DMS153 (cell line): ENCODE measurements around the gene TBC1D2B.

Experiments
- DNase-seq: peaks from one replicate; lab custom pipeline; 2025; lab: John Stamatoyannopoulos, UW

The TBC1D2B gene

DNA sequence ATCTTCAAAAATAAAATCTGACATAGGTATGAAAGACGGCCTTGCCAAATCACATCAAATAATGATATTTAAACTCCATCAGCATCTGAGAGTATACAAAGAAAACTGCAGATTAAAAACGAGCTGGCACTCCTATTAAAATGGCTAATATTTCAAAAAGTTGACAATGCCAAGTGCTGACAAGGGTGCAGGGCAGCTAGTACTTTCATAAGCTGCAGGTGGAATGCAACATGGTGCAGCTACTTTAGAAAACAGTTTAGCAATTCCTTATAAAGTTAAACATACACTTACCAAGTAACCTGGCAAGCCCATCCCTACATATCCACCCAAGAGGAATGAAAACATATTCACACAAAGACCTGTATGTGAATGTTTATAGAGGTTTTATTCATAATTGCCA, 23.0 kb downstream of the TBC1D2B start:
- no peak for DNase-seq

DNA sequence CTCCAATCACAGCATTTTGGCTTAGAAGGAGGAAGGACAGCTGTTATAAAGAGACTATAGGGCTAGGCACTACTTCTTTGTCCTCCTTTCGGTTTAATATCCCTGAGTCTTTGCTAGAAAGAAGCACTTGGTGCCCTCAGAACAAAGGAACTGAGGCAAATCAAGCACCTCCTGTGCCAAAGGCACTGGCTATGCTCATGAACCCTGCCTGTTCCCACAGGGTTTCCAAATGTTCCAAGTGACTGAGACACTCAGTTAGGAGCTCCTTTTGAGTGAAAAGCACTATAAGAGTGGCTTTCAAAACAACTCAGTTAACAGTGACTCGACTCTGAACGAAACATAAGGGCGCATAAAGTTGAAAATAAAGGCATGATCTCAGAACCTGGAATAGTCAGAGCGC, 25.0 kb downstream of the TBC1D2B start:
- DNase-seq: no peak

DNA sequence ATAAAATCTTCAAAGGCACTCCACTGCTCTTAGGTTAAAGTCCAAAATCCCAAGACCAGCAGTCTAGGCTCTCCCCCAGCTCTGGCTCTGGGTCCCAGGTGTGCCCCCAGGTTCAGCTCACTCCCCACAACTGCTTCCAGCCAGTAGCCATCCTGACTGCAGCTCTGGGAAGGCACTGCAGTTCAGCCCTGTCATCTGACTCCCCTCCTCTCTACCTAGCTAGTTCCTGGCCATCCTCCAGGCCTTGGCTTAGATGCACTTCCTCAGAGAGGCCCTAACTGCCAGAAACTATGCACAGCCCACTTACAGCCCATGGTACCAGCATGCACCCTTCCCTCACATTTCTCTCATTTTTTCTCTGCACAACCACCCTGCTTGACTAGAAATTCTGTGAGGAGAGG, 25.5 kb downstream of the TBC1D2B start:
- no peak for DNase-seq

DNA sequence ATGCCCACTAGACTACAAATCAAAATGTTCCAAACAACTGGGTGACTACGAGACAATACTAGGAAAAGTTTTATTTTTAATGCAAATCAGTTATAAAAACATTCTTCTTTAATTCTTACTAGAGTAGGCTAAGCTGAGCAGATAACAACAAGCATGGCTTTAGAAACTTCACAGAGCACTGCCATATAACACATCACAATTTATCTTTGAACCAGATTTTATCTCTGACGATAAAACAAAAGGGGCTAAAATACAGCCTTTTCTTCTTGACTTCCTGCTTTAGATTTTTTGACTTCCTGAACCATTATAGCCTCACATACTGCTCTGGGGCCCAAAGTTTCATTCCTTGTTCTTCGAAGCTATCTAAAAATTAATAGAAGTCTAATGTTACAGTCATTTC, 25.9 kb downstream of the TBC1D2B start:
- no peak for DNase-seq

DNA sequence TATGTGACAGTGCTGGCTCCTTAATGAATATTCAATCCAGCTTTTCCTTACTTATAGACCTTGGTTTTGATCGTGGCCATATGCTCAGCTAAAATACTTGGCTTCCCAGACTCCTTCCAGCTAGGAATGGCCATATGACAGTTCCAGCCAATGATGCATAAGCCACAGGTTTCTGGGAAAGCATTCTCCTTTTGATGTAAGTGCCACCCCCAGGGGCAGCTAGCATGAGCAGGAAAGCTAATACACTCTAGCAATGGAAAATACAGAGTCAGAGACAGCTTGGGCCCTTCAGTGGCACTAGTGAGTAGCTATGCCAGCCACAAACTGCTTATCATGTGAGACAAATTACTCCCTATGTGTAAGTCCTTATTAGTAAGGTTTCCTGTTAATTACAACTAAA, 26.7 kb downstream of the TBC1D2B start:
- DNase-seq: no peak

DNA sequence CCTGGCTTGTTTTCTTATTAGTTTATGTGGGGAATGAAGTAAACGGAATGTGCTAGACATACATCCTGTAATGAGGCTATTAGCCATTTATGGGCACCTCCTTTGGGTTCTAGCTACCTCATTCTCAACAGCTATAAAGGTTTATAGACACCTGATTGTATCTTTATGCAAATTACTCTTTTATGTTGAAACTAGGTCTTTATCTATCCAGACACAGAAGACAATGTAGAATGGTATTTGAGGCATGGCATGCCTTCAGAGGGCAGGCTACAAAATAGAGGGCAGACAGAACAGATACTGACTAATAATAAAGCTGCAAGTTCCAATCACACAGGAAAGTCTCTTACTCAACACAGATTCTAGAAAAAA, 27.1 kb downstream of the TBC1D2B start:
- no peak for DNase-seq

DNA sequence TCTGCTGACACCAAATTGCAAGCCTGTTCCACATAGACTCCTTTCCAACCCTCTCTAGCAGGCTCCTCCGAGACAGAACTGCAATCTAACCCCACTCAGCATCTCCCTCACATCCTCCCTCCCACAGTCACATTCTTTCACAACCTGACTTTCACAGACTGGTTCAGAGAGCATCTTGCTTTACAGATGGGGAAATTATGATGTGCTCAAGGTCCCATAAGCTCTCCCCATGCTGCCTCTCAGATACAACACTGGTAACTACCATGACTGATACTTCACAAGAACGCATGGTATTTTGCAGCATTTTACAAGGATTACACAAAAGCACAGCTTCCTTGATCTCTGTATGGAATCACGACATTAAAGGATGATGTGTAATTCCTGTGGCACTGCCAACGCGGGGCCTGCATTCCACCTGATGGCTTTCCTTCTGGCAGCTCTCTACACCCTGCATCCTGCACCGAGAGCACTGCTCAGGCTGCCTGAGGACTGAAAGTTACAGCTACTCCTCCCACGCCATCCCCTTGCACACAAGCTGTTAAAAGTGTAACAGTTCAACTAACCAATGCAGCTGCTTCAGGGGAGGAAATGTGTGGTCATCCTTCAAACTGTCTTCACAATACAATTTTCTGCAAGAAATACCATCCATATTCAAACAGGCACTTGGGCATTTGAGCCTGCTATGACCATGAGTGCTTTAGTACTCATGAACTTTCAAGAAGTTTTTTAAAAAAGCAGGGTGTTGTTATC, 27.6 kb downstream of the TBC1D2B start:
- DNase-seq: no peak

DNA sequence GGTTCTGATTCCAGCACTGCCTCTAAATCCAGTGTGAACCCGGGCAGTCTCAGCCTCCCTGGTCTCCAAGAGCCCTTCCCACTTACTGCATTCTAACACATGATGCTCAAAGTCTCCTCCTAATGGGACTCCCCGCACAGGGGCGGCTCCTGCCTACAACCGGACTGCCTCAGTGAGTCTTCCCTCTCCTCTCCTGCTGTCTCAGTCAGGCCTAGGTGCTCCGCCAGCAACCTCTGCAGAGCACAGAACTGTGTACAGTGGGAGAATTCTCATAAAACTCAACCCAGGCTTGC, 28.9 kb downstream of the TBC1D2B start:
- DNase-seq: no peak

DNA sequence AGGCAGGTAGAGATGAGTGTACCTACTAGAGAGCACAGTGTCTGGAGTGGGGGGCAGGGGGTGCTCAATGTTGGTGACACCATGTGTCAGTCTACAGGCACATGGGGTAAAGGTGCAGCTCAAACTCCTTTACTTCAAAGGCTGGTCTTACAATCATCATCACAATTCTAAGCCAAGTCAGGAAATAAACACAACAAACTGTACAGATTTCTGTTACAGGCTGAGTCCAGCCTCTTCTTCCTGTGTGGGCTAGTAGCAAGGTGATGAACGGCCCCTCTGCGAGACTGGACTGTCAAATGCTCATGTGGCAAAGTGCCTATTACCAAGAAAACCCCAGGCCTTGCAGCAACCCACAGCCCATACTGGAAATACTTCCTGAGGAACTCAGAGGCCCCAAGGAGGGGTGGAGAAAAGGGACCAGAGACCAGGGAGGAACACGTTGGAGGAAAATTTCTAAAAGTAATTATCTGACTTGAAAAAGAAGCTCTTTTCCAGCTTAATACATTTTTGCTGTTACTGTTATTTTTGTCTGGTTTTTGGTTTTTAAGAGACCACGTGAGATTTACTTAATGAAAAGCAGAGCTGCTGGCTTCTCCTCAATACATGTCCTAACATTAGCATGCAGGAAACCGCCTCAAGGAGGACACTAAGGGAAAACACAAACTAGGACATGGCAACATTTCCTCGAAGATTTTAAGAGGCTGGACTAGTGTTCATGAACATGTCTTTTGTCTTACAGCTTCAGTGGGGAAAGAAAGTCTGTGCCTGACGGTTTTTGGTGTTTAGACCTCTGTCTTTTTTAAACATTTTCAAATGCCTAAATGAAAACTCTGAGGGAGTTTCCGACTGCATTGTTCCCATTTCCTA, 29.5 kb downstream of the TBC1D2B start:
- no peak for DNase-seq

DNA sequence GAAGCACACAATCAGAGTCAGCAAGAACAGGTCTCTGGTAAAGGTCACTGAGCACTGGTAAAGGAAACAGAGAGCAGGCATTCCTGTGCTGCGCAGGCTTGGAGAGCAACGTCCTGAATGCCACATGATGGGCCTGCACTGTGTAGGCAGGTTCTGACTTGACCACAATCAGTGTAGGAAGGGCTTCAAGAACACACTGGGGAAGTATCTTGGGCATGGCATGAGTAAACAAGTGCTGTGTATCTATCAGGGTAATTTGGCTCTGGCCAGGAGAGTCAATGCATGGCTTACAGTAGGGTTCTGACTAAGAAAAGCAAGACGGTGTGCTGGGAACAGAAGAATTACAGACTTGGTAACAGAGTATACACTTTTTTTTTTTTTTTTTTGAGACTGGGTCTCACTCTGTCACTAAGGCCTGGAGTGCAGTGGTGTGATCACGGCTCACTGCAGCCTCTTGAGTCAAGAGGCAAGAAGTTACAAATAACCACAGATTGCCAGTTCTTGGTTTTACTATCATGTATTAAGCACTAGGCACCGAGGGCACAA, 30.6 kb downstream of the TBC1D2B start:
- DNase-seq: no peak

DNA sequence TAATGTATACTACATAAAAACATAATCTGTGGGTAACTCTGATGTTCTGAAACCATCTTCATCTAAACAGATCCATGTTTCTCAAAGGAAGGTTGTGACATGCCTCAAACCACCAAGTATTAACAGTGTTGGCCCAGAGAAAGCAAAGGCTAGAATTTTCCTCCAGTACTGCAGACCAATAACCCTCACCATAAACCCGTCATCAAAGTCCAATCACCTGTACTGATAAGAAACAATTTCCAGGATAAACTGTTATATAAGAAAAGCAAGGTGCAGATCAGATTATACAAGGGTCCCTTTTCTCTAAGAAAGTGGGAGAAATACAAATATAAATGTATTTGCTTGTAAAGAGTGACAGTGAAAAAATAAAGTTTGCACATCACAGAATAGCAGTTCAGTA, 32.3 kb downstream of the TBC1D2B start:
- no peak for DNase-seq

DNA sequence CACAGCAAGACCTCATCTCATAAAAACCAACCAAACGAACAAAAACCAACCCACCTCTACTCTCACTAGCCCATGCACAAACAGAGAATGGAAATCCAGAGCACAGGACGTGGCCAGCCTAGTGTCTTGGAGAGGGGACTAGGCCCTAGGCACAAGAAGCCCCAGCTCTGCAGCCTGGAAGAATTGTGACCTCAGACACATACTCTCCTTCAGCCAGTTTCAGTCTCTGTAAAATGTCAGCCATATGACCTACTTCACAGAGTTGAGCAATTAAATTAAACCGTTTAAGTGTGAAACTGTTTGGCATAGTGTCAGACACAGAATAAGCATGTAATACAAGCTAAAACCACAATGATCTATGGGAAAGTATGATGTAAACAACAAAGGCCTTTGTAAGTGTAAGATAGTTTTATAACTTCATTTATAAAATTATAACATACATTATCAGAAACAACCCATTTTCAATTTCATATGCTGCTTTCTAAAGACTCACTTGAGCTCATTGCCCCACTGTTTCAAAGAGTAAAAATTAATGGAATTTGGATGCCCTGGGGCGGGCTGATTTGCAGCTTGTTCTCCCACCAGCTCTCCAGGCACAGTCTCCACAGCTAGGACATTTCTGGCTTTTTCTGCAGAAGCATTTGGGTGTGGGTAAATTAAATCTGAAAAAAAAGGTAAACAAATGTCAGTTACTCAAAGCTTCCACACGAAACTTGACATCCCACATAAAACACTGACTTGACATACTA, 32.9 kb downstream of the TBC1D2B start:
- DNase-seq: no peak

DNA sequence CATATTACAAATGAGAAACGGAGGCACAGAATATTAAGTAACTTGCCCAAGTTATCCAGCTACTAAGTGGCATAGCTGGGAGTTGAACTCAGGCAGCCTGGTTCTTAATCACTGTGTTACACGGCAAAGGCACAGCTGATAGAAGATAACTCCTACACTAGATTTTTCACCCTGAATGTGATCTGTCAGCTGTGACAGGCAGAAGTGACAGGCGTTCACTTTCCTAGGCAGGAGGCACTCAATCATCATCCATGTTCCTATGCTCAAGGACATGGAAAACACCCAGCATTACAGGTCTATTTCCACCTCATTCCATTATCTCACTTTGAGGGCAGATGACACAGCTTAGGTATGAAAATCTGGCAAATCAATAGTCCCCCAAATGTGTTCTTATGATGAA, 35.6 kb downstream of the TBC1D2B start:
- no peak for DNase-seq

DNA sequence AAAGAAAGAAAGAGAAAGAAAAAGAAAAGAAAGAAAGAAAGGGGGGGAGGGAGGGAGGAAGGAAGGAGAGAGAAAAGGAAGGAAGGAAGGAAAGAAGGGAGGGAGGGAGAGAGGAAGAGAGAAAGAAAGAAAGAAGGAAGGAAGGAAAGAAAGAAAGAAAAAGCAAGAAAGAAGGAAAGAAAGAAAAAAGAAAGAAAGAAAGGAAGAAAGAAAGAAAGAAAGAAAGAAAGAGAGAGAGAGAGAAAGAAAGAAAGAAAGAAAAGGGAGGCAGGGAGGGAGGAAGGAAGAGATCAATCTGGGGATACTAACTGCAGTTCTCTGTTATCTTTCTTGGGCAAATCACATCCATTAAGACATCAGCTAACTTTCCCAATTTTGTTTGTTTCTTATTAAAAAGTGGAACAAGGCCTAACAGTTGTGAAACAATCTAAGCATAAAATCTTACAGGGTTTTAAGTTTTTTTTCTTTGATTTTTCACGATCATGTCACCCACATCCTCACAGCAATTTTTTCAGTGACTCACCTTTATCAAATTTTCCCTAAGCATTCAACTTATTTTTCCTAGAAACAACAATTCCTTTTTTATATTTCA, 36.8 kb downstream of the TBC1D2B start:
- no peak for DNase-seq

DNA sequence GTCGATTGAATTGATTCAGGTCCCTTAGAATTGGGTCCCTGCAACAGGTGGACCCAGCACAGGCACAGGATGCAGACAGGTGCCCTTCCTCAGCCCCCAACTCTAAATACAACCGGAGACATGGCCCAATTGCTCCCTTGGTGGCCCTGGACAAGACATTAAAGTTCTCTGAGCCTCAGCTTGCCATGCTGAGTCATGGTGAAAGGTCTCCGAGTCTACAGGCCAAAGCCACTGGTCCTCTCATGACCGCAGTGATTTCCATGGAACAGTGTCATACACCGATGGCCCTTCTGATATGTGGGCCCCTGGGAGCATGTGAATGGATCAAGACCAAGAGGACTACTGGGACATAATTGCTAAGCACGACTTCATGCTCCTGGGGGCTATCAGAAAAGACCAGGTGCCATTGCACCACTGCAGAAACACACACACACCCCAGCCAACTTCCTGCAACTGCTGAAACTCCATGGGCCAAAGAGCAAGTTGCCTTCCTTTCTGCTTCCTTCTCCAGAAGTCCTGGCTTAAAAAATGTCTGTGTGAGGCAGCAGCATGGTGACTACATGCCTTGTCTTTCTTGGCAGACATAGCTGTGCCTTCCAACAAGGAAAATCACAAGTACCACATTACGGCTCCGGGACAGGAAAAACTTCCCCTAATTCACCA, 38.8 kb downstream of the TBC1D2B start:
- DNase-seq: no peak

DNA sequence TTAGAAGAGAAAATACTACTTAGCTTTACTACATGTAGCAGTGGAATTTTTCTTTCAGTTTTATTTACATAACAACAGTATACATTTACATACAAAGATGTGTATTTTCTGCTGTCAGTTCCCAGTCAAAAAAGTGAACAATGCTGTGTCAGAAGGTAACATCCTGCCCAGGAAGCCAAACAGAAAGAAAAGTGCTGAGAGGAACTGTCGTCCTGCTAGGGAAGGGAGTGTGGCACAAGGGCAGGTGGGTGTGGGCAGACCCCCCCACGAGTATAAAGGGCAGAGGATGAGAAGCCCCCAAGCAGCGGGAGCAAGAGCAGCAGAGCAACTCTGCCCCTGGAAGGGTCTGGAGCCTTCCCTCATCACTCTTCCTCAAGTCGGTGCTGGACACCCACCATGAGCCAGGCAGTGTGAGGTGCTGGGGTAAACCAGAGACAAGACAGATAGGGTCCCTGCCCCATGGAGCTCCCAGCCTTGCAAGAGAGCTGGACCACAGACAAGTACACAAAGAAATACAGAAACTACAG, 39.7 kb downstream of the TBC1D2B start:
- DNase-seq: no peak

DNA sequence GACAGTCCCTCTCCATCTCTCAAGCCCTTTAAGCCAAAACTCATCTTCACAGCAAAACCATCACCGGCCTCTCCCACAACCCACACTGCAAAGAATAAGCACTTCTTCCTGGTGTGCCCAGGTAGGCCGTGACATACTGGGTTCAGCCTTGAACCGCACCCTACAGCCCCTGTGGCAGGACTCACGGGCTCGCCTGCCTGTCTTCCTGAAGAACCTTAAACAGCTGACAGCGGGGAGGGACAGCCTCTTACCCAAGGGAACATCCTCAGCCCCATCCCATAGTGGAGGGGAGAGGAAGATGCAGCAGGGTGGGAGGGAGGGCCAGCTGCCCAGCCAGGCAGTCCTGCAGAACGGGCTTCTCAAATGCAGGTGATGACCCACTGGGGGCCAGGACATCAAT, 40.2 kb downstream of the TBC1D2B start:
- DNase-seq: no peak

DNA sequence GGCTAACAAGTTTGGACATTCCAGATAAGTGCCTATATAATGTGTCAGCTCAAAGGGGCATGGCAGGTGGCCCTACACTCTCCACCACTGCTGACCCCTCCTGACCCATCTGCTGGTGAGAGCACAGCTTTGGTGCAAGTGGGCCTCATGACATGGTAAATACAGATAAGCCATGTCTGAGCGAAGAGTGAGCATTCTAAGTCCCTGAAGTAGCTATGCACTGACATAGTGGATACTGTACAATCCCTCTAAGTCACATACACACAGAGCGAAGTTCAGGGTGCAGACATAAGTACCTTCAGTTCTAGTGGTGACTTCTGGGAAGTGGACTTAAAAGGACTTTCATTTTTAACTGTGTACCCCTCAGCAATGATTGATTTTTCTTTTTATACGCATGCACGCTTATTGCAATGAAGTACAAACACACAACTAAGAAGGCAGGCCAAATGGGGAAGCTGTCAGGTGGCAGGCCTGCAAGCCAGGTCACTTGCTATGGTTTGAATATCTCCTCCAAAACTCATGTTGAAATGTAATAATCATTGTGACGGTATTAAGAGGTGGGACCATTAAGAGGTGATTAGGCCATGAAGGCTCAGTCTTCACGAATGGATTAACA, 41.5 kb downstream of the TBC1D2B start:
- no peak for DNase-seq

DNA sequence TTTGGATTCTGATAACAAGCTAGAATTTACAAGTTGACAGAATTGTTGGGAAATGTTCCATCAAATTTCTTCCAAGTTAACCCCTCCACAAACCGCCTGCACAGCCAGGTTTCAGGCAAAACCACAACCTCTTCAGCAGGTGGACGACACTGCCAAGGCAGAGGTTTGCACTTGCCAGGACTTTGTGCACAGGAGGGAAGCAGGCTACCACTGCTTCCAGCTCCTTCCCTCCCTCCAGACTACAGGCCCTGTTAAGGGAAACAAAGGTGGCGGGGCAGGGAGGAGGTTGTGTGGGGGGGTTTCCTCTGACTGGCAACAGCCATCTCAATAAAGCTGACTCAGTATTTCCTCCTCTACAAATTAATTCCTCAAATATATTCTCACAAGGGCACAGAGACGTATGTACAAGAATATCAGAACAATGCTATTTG, 42.2 kb downstream of the TBC1D2B start:
- no peak for DNase-seq

DNA sequence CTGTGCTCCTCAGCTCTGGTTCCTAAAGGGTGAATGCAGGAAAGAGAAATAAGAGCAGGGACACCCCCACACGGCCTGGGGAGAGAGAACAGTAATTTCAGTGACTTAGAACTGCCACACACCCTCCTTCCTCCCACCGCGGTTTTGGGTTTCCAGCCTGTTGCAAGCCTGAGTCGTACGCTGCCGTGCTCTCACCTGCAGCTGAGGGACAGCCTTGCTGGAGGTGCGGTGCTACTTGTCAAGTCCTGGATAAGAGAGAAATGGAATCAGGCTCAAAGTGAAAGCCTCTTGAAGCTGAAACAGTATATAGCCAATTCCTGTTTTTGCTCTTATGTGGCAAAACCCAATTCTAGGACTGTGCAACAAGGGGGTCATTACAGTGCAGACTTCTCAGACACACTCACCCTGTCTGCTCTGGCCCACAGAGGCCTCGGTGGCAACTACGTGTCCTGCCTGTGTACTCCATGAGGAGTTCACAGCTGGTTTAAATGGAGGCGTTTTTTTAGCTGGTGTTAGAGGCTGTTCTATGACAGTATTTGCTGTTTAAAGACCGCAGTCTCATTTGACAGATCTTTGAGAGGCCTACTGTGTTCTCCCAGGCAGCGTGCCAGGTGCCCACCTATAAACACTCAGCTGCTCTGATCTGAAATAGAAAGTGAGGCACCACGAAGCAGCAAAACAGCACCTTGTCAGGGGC, 42.9 kb downstream of the TBC1D2B start:
- no peak for DNase-seq
